ENCODE data around the gene ZNF407. TPM values are rescaled to one million over a fixed set of nuclear protein-coding genes. Genes with fewer than 3 reads are reported as not detected.

ZNF407 gene
- total and polyA plus RNA-seq, 4 donors = 1.9 to 16.5 (median 6.6) TPM

DNA sequence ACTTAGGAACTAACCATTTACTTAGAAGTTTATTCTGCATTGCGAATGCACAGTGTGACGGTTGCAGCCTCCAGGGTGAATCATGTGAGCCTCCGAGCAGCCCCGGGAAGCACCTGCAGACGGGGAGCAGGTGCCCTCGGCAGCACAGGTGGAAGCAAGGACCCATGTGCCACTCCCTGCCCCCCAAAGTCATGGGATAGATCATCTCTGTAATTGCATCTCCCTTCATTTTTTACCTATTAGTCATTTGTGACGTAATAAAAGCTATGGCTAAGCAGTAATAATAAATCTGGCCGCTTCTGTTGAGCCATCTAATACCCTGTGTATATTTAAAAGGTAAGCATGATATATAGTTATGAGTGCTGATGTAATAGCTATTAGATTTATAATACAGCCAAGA is 514.1 kb downstream of the ZNF407 start:
- H3K27me3 ChIP-seq (ENCODE audit: control insufficient read depth in 4 of 4, insufficient read depth in 4 of 4, low read length in 3 of 4) = no peaks in the 10 kb centered on the region
- H3K4me1 ChIP-seq (ENCODE audit: control insufficient read depth in 4 of 4, insufficient read depth in 4 of 4, low read length in 3 of 4) = no peaks in the 10 kb centered on the region
- 83% methylated on average over 8 of the region's 8 CpGs for WGBS
- TF ChIP-seq TAF1 (conservative IDR thresholded peaks at IDR 0.05) = no peak
- no peak for TF ChIP-seq RAD21 (IDR thresholded peaks at IDR 0.05)
- TF ChIP-seq, protein P1, sequence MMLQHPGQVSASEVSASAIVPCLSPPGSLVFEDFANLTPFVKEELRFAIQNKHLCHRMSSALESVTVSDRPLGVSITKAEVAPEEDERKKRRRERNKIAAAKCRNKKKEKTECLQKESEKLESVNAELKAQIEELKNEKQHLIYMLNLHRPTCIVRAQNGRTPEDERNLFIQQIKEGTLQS (IDR thresholded peaks at IDR 0.05) = no peak
- no peak for TF ChIP-seq EGR1 (IDR thresholded peaks at IDR 0.05; ENCODE audit: low read depth in 2 of 2)
- TF ChIP-seq, protein P2, sequence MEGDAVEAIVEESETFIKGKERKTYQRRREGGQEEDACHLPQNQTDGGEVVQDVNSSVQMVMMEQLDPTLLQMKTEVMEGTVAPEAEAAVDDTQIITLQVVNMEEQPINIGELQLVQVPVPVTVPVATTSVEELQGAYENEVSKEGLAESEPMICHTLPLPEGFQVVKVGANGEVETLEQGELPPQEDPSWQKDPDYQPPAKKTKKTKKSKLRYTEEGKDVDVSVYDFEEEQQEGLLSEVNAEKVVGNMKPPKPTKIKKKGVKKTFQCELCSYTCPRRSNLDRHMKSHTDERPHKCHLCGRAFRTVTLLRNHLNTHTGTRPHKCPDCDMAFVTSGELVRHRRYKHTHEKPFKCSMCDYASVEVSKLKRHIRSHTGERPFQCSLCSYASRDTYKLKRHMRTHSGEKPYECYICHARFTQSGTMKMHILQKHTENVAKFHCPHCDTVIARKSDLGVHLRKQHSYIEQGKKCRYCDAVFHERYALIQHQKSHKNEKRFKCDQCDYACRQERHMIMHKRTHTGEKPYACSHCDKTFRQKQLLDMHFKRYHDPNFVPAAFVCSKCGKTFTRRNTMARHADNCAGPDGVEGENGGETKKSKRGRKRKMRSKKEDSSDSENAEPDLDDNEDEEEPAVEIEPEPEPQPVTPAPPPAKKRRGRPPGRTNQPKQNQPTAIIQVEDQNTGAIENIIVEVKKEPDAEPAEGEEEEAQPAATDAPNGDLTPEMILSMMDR (IDR thresholded peaks at IDR 0.05; ENCODE audit: low read depth, low read length, missing input control) = no peak
- no peak for TF ChIP-seq FOXA1 (IDR thresholded peaks at IDR 0.05)
- no peak for TF ChIP-seq YY1 (IDR thresholded peaks at IDR 0.05)
- no peak for TF ChIP-seq GABPA (IDR thresholded peaks at IDR 0.05 in 1 of 2, conservative IDR thresholded peaks at IDR 0.05 in 1 of 2)
- no peak for TF ChIP-seq HNF4A (conservative IDR thresholded peaks at IDR 0.05)
- TF ChIP-seq JUND (IDR thresholded peaks at IDR 0.05) = no peak
- no peak for TF ChIP-seq SP1 (IDR thresholded peaks at IDR 0.05)
- TF ChIP-seq, protein P3, sequence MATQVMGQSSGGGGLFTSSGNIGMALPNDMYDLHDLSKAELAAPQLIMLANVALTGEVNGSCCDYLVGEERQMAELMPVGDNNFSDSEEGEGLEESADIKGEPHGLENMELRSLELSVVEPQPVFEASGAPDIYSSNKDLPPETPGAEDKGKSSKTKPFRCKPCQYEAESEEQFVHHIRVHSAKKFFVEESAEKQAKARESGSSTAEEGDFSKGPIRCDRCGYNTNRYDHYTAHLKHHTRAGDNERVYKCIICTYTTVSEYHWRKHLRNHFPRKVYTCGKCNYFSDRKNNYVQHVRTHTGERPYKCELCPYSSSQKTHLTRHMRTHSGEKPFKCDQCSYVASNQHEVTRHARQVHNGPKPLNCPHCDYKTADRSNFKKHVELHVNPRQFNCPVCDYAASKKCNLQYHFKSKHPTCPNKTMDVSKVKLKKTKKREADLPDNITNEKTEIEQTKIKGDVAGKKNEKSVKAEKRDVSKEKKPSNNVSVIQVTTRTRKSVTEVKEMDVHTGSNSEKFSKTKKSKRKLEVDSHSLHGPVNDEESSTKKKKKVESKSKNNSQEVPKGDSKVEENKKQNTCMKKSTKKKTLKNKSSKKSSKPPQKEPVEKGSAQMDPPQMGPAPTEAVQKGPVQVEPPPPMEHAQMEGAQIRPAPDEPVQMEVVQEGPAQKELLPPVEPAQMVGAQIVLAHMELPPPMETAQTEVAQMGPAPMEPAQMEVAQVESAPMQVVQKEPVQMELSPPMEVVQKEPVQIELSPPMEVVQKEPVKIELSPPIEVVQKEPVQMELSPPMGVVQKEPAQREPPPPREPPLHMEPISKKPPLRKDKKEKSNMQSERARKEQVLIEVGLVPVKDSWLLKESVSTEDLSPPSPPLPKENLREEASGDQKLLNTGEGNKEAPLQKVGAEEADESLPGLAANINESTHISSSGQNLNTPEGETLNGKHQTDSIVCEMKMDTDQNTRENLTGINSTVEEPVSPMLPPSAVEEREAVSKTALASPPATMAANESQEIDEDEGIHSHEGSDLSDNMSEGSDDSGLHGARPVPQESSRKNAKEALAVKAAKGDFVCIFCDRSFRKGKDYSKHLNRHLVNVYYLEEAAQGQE (IDR thresholded peaks at IDR 0.05) = no peak
- TF ChIP-seq NR2F2 (IDR thresholded peaks at IDR 0.05) = no peak
- no peaks in the 10 kb centered on the region for H3K36me3 ChIP-seq (ENCODE audit: control insufficient read depth in 4 of 4, insufficient read depth in 3 of 4, low read depth in 1 of 4, low read length in 3 of 4)
- no peak overlapping the region for H3K27ac ChIP-seq (ENCODE audit: low read depth in 1 of 2, low read length in 2 of 2)
- H3K9me3 ChIP-seq (ENCODE audit: control insufficient read depth in 4 of 4, low read length in 3 of 4) = no peaks in the 10 kb centered on the region
- DNase-seq (ENCODE audit: low spot score) = peak; percentile 8
- no peak overlapping the region for H3K4me3 ChIP-seq (ENCODE audit: low read depth in 1 of 3, low read length in 3 of 3)
- H3K9ac ChIP-seq (ENCODE audit: low read depth in 1 of 2, low read length in 2 of 2) = no peak overlapping the region

DNA sequence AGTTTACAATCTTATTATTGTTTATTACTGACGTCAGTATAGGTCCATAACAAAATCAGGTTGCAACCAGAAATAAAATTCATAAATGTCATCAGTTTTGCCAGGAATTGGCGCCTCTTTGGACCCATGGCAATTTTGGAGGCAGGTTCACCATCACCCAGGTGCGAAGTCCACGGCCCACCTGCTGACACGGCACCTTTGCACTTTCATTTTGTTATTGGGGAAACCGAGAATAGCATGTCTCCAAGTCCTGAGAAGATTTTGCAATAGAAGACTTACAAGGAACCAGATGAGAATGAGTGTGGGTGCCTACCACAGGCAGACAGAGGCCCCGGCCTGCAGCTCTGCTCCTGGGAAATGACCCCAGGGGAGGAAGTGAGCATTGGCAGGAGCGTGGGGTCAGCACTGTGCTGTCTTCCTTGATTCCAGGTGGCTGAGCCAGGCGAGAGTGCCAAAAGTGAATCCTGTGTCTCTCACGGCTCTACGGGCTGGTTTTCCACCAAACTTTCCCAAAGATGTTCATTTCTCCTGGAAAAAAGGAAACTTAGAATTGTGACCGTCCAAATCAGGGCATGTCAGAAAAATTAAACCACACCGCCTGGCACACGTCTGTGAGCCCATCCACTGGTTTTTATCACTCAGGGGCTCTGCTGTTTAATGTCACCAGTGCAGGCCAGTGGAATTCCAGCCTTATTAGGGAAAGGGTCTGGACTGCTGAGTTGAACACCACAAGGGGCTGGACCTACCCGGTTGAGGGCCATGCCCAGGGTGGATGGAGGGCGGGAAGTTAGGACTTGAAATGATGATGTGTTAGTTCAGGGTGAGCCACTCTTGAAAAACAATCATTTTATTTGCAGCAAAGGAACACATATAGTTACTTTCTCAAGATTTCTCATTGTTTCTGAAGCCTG is 514.8 kb downstream of the ZNF407 start:
- Histone ChIP-seq H3K4me1 (ENCODE audit: control insufficient read depth in 4 of 4, insufficient read depth in 4 of 4, low read length in 3 of 4) (no peaks in the 10 kb centered on the region), H3K27me3 (ENCODE audit: control insufficient read depth in 4 of 4, insufficient read depth in 4 of 4, low read length in 3 of 4) (no peaks in the 10 kb centered on the region), H3K9ac (ENCODE audit: low read depth in 1 of 2, low read length in 2 of 2) (no peak overlapping the region), H3K4me3 (ENCODE audit: low read depth in 1 of 3, low read length in 3 of 3) (no peak overlapping the region), H3K36me3 (ENCODE audit: control insufficient read depth in 4 of 4, insufficient read depth in 3 of 4, low read depth in 1 of 4, low read length in 3 of 4) (no peaks in the 10 kb centered on the region), H3K27ac (ENCODE audit: low read depth in 1 of 2, low read length in 2 of 2) (no peak overlapping the region), H3K9me3 (ENCODE audit: control insufficient read depth in 4 of 4, low read length in 3 of 4) (no peaks in the 10 kb centered on the region)
- peak; percentile 28 for DNase-seq (ENCODE audit: low spot score)
- 84% methylated on average over 16 of the region's 16 CpGs for WGBS
- no peak for TF ChIP-seq HNF4G (IDR thresholded peaks at IDR 0.05)
- no peak for TF ChIP-seq FOXA1 (IDR thresholded peaks at IDR 0.05)
- no peak for TF ChIP-seq RXRA (IDR thresholded peaks at IDR 0.05)
- TF ChIP-seq JUND (IDR thresholded peaks at IDR 0.05) = no peak
- no peak for TF ChIP-seq SP1 (IDR thresholded peaks at IDR 0.05)
- TF ChIP-seq YY1 (IDR thresholded peaks at IDR 0.05) = no peak
- no peak for TF ChIP-seq RAD21 (IDR thresholded peaks at IDR 0.05)
- no peak for TF ChIP-seq NR2F2 (IDR thresholded peaks at IDR 0.05)
- no peak for TF ChIP-seq TAF1 (conservative IDR thresholded peaks at IDR 0.05)
- TF ChIP-seq GABPA (IDR thresholded peaks at IDR 0.05 in 1 of 2, conservative IDR thresholded peaks at IDR 0.05 in 1 of 2) = no peak
- no peak for TF ChIP-seq EGR1 (IDR thresholded peaks at IDR 0.05; ENCODE audit: low read depth in 2 of 2)
- no peak for TF ChIP-seq FOXA2 (IDR thresholded peaks at IDR 0.05)
- TF ChIP-seq, protein P4, sequence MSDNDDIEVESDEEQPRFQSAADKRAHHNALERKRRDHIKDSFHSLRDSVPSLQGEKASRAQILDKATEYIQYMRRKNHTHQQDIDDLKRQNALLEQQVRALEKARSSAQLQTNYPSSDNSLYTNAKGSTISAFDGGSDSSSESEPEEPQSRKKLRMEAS (IDR thresholded peaks at IDR 0.05) = no peak
- TF ChIP-seq, protein P2 (IDR thresholded peaks at IDR 0.05; ENCODE audit: low read depth, low read length, missing input control) = no peak
- TF ChIP-seq HNF4A (conservative IDR thresholded peaks at IDR 0.05) = no peak
- TF ChIP-seq, protein P1 (IDR thresholded peaks at IDR 0.05) = no peak
- TF ChIP-seq, protein P3 (IDR thresholded peaks at IDR 0.05) = no peak
